ENCODE measurements around the gene TOP2B. TPM values are rescaled to one million over a fixed set of nuclear protein-coding genes. Genes with fewer than 3 reads are reported as not detected.

TOP2B gene
- polyA plus RNA-seq, 1 donor (not counting 4 experiments of a cell fraction or from before 2014, with no cell fraction given) = 71.8 TPM

- Histone ChIP-seq H3K9me1 (ENCODE audit: control insufficient read depth, extremely low read depth, insufficient read depth, low read length) (no peaks in the 10 kb centered on the region), H3K4me3 (ENCODE audit: control insufficient read depth in 2 of 3, extremely low read depth in 1 of 3, insufficient read depth in 2 of 3, low read depth in 1 of 3, low read length in 3 of 3) (no peak overlapping the region), H3K4me2 (ENCODE audit: control insufficient read depth, extremely low read depth, insufficient read depth, low read depth, low read length) (no peak overlapping the region), H3K27ac (ENCODE audit: control insufficient read depth, insufficient read depth, low read length) (no peak overlapping the region), H3K27me3 (ENCODE audit: control insufficient read depth, extremely low read depth, insufficient read depth, low read length) (no peaks in the 10 kb centered on the region), H3K9ac (ENCODE audit: control insufficient read depth, extremely low read depth, insufficient read depth, low read length) (no peak overlapping the region), H3K79me2 (ENCODE audit: control insufficient read depth, insufficient read depth, low read length) (no peaks in the 10 kb centered on the region), H3K9me3 (ENCODE audit: control insufficient read depth, low read depth, low read length) (no peaks in the 10 kb centered on the region), H4K20me1 (ENCODE audit: control insufficient read depth, extremely low read depth, insufficient read depth, low read length) (no peaks in the 10 kb centered on the region), H3K36me3 (ENCODE audit: control insufficient read depth in 2 of 2, extremely low read depth in 1 of 2, insufficient read depth in 2 of 2, low read length in 2 of 2) (no peaks in the 10 kb centered on the region), H3K4me1 (ENCODE audit: control insufficient read depth, extremely low read depth, insufficient read depth, low read length) (no peaks in the 10 kb centered on the region), H2AFZ (ENCODE audit: control insufficient read depth, low read length) (no peak overlapping the region)
- FAIRE-seq (no peak), DNase-seq (ENCODE audit: low read depth, low spot score) (no peak)
- TF ChIP-seq EZH2 (IDR thresholded peaks at IDR 0.05; ENCODE audit: low read length) = no peak
- TF ChIP-seq, protein P1, sequence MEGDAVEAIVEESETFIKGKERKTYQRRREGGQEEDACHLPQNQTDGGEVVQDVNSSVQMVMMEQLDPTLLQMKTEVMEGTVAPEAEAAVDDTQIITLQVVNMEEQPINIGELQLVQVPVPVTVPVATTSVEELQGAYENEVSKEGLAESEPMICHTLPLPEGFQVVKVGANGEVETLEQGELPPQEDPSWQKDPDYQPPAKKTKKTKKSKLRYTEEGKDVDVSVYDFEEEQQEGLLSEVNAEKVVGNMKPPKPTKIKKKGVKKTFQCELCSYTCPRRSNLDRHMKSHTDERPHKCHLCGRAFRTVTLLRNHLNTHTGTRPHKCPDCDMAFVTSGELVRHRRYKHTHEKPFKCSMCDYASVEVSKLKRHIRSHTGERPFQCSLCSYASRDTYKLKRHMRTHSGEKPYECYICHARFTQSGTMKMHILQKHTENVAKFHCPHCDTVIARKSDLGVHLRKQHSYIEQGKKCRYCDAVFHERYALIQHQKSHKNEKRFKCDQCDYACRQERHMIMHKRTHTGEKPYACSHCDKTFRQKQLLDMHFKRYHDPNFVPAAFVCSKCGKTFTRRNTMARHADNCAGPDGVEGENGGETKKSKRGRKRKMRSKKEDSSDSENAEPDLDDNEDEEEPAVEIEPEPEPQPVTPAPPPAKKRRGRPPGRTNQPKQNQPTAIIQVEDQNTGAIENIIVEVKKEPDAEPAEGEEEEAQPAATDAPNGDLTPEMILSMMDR (optimal IDR thresholded peaks at IDR 0.05 in 1 of 3, IDR thresholded peaks at IDR 0.05 in 1 of 3, conservative IDR thresholded peaks at IDR 0.05 in 1 of 3; ENCODE audit: extremely low read depth in 1 of 3, insufficient read depth in 2 of 3, low read length in 3 of 3) = no peak
- dilution Hi-C loops (cut with MboI; ENCODE audit: extremely low pct_ligation_motif_present, low sequenced_read_pairs) = no loop called here
These were observed 91.8 kb downstream of the TOP2B start for GRCh38 chr3:25572919-25573385.

DNA sequence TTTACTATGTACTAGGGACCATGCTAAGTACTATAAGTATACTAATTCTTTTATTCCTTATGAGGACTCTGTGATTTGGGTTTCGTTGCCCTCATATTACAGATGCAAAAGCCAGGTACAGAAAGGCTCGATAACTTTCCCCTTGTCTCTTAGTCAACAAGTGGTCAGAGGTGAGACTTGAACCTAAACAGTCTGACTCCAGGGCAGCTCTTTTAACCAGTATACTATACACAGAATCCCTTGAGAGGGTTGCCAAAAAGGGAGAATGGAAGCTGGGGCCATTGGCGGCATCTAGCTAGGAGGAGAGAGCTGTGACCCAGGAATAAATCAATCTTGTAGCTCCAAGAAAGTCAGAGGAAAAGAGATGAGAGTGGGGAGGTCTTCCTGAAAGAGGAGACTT, 92.4 kb downstream of the TOP2B start:
- no peak for DNase-seq (ENCODE audit: low read depth, low spot score)
- no peaks in the 10 kb centered on the region for H3K79me2 ChIP-seq (ENCODE audit: control insufficient read depth, insufficient read depth, low read length)
- H3K9me3 ChIP-seq (ENCODE audit: control insufficient read depth, low read depth, low read length) = no peaks in the 10 kb centered on the region
- FAIRE-seq = no peak
- H3K27ac ChIP-seq (ENCODE audit: control insufficient read depth, insufficient read depth, low read length) = no peak overlapping the region
- no peaks in the 10 kb centered on the region for H3K4me1 ChIP-seq (ENCODE audit: control insufficient read depth, extremely low read depth, insufficient read depth, low read length)
- H3K4me3 ChIP-seq (ENCODE audit: control insufficient read depth in 2 of 3, extremely low read depth in 1 of 3, insufficient read depth in 2 of 3, low read depth in 1 of 3, low read length in 3 of 3) = no peak overlapping the region
- no peak overlapping the region for H3K4me2 ChIP-seq (ENCODE audit: control insufficient read depth, extremely low read depth, insufficient read depth, low read depth, low read length)
- H3K9me1 ChIP-seq (ENCODE audit: control insufficient read depth, extremely low read depth, insufficient read depth, low read length) = no peaks in the 10 kb centered on the region
- dilution Hi-C loops (cut with MboI; ENCODE audit: extremely low pct_ligation_motif_present, low sequenced_read_pairs) = no loop called here
- H3K36me3 ChIP-seq (ENCODE audit: control insufficient read depth in 2 of 2, extremely low read depth in 1 of 2, insufficient read depth in 2 of 2, low read length in 2 of 2) = no peaks in the 10 kb centered on the region
- no peak overlapping the region for H3K9ac ChIP-seq (ENCODE audit: control insufficient read depth, extremely low read depth, insufficient read depth, low read length)
- no peak overlapping the region for H2AFZ ChIP-seq (ENCODE audit: control insufficient read depth, low read length)
- no peaks in the 10 kb centered on the region for H4K20me1 ChIP-seq (ENCODE audit: control insufficient read depth, extremely low read depth, insufficient read depth, low read length)
- no peaks in the 10 kb centered on the region for H3K27me3 ChIP-seq (ENCODE audit: control insufficient read depth, extremely low read depth, insufficient read depth, low read length)
- TF ChIP-seq EZH2 (IDR thresholded peaks at IDR 0.05; ENCODE audit: low read length) = no peak
- TF ChIP-seq, protein P1 (optimal IDR thresholded peaks at IDR 0.05 in 1 of 3, IDR thresholded peaks at IDR 0.05 in 1 of 3, conservative IDR thresholded peaks at IDR 0.05 in 1 of 3; ENCODE audit: extremely low read depth in 1 of 3, insufficient read depth in 2 of 3, low read length in 3 of 3) = no peak
